HL-60 (cell line): ENCODE data around the gene KISS1.
A peak's percentile ranks its signal among the peaks of the same experiment; 100 is the strongest.

ENCODE experiments used
- DNase-seq, 2 experiments: peaks; one replicate each; pipeline ENCODE4 v3.0.0-alpha.2; 2010 to 2020; ENCODE audit warnings: low read depth in 1 of 2, low spot score in 1 of 2
- H3K27ac ChIP-seq: fragments of 250-450 bp; sonication (Bioruptor Pico); replicated peaks from 2 replicates; pipeline ENCODE4 v1.5.1; 2020; ENCODE audit warnings: mild to moderate bottlenecking, moderate library complexity
- H3K27me3 ChIP-seq: fragments of 250-450 bp; sonication (Bioruptor Pico); 2 replicates; pipeline ENCODE4 v1.5.1; 2021; ENCODE audit warnings: mild to moderate bottlenecking, moderate library complexity; ENCODE audit not compliant: insufficient read depth, poor library complexity, severe bottlenecking
- H3K4me3 ChIP-seq: replicated peaks from 2 replicates; pipeline ENCODE4 v1.5.1; 2011; ENCODE audit warnings: mild to moderate bottlenecking, control low read depth, low read length; ENCODE audit not compliant: insufficient read depth
- CTCF ChIP-seq: IDR thresholded peaks from one replicate; pipeline ENCODE4 v1.5.1; 2011; ENCODE audit warnings: low read length, control low read depth, inconsistent platforms; ENCODE audit not compliant: insufficient read depth
- GABPA ChIP-seq: IDR thresholded peaks from 2 replicates; pipeline ENCODE4 v1.6.1; 2012; ENCODE audit warnings: low read depth
- POLR2AphosphoS5 ChIP-seq: IDR thresholded peaks from 2 replicates; pipeline ENCODE4 v1.6.1; 2012; ENCODE audit warnings: low read depth
- REST ChIP-seq: IDR thresholded peaks from 2 replicates; pipeline ENCODE4 v1.6.1; 2012; ENCODE audit warnings: low read depth; ENCODE audit not compliant: insufficient replicate concordance
- SPI1 ChIP-seq: IDR thresholded peaks from 2 replicates; pipeline ENCODE4 v1.6.1; 2012; ENCODE audit warnings: low read depth, mild to moderate bottlenecking, borderline replicate concordance

Gene KISS1

GRCh38 chr1:204154568-204155255 lies 41.6 kb downstream of the KISS1 start:
- H3K27me3 ChIP-seq = peaks cover 29% of the 10 kb centered on the region
- no peak for DNase-seq
- TF ChIP-seq GABPA (no peak), SPI1 (no peak), REST (no peak), CTCF (no peak), POLR2AphosphoS5 (no peak)
- H3K27ac ChIP-seq = no peak overlapping the region
- H3K4me3 ChIP-seq = no peak overlapping the region

GRCh38 chr1:204153667-204154066 lies 42.6 kb downstream of the KISS1 start:
- Histone ChIP-seq H3K4me3 (no peak overlapping the region), H3K27ac (no peak overlapping the region), H3K27me3 (peaks cover 29% of the 10 kb centered on the region)
- DNase-seq = no peak
- no peak for TF ChIP-seq POLR2AphosphoS5
- no peak for TF ChIP-seq CTCF

GRCh38 chr1:204152310-204153044 lies 43.8 kb downstream of the KISS1 start:
- peak overlapping the region; percentile 35 for H3K4me3 ChIP-seq
- TF ChIP-seq SPI1 (no peak), CTCF (no peak), REST (no peak), POLR2AphosphoS5 (no peak), GABPA (no peak)

More at GRCh38 chr1:204152310-204153044, 43.8 kb downstream of the KISS1 start:
- Histone ChIP-seq H3K27me3 (peaks cover 29% of the 10 kb centered on the region), H3K27ac (no peak overlapping the region)
- no peak for DNase-seq
